HCT116 (cell line): Measurements from ENCODE around the gene SORT1. TPM values are rescaled to one million over a fixed set of nuclear protein-coding genes. Genes with fewer than 3 reads are reported as not detected.

Source experiments
- ATAC-seq: fragments of 200-7000 bp; cut with Tn5 transposase; 2 replicates; pipeline ENCODE4 v1.9.1; 2020; ENCODE audit warnings: mild to moderate bottlenecking, moderate library complexity
- BruUV-seq: library from RNA; stranded (reverse); fragments of 400-500 nt; replicated peaks from 2 replicates; lab custom pipeline; 2021; lab: Mats Ljungman, UMichigan
- CTCF ChIA-PET: fragments of 300-600 bp; sonication (Branson Sonifier 250); formaldehyde crosslinking; loops from one replicate; lab custom pipeline; 2021; ENCODE audit warnings: antibody characterized with exemption; lab: Charles Lee
- POLR2A ChIA-PET: fragments of 300-600, 350-600 bp; sonication (Branson Sonifier 250); formaldehyde crosslinking; loops from one replicate; lab custom pipeline; 2021; ENCODE audit warnings: antibody characterized with exemption; lab: Charles Lee
- RAD21 ChIA-PET, 2 experiments: fragments of 300-600 bp; sonication (Branson Sonifier 250); formaldehyde crosslinking; loops; one replicate each; lab custom pipeline; 2023; ENCODE audit warnings: low total read pairs in 2 of 2; ENCODE audit not compliant: uncharacterized antibody in 2 of 2, unreplicated experiment in 2 of 2, low non-redundant PET in 1 of 2; lab: Charles Lee
- DNase-seq: peaks from one replicate; pipeline ENCODE4 v3.0.0-alpha.2; 2010; ENCODE audit warnings: low read depth, low spot score
- H2AFZ ChIP-seq: fragments of 200-600 bp; shearing (Covaris generic), sonication (generic); 2 replicates; pipeline ENCODE4 v1.6.1; 2017; ENCODE audit warnings: low read depth, mixed run types, mixed read lengths, antibody characterized with exemption, low read length; ENCODE audit not compliant: poor library complexity, severe bottlenecking
- H3K27ac ChIP-seq: 2 replicates; pipeline ENCODE4 v1.5.1; 2012; ENCODE audit warnings: low read depth, low read length
- H3K27me3 ChIP-seq: fragments of 200-600 bp; sonication (generic); 2 replicates; pipeline ENCODE4 v1.6.1; 2016; ENCODE audit warnings: mixed run types, low read length, mixed read lengths; ENCODE audit not compliant: insufficient read depth
- H3K36me3 ChIP-seq, 2 experiments: fragments of 200-500 bp in 1 of 2; fragments of 200-600 bp in 1 of 2; sonication (Bioruptor generic) in 1 of 2; sonication (generic) in 1 of 2; 2 replicates each; pipeline versions ENCODE4 v1.5.1 to v1.6.1; 2014 to 2016; ENCODE audit warnings: low read length in 2 of 2, inconsistent platforms in 1 of 2, mixed read lengths in 1 of 2, mixed run types in 1 of 2; ENCODE audit not compliant: insufficient read depth in 2 of 2, control insufficient read depth in 1 of 2
- H3K4me1 ChIP-seq, 2 experiments: fragments of 200-600 bp in 1 of 2; sonication (generic) in 1 of 2; 2 replicates each; pipeline versions ENCODE4 v1.5.1 to v1.6.1; 2012 to 2017; ENCODE audit warnings: low read length in 2 of 2, inconsistent platforms in 1 of 2, mild to moderate bottlenecking in 1 of 2, mixed read lengths in 1 of 2, mixed run types in 1 of 2, moderate library complexity in 1 of 2; ENCODE audit not compliant: insufficient read depth in 2 of 2, control insufficient read depth in 1 of 2
- H3K4me2 ChIP-seq: fragments of 200-600 bp; sonication (generic); 2 replicates; pipeline ENCODE4 v1.6.1; 2017; ENCODE audit warnings: mixed run types, low read length, mixed read lengths
- H3K4me3 ChIP-seq, 2 experiments: fragments of 200-600 bp in 1 of 2; sonication (generic) in 1 of 2; replicated peaks in 1 of 2; 2 replicates each; pipeline ENCODE4 v1.5.1; 2011 to 2016; ENCODE audit warnings: low read length in 2 of 2, control low read depth in 1 of 2, low read depth in 1 of 2, mild to moderate bottlenecking in 1 of 2, mixed read lengths in 1 of 2, mixed run types in 1 of 2
- H3K79me2 ChIP-seq: fragments of 200-600 bp; sonication (generic); 2 replicates; pipeline ENCODE4 v1.6.1; 2017; ENCODE audit warnings: mild to moderate bottlenecking, mixed run types, low read length, moderate library complexity, mixed read lengths; ENCODE audit not compliant: insufficient read depth
- H3K9ac ChIP-seq: fragments of 200-600 bp; sonication (generic); 2 replicates; pipeline ENCODE4 v1.6.1; 2016; ENCODE audit warnings: low read length, mixed read lengths
- H3K9me2 ChIP-seq: fragments of 200-600 bp; sonication (generic), shearing (Covaris generic); 2 replicates; pipeline ENCODE4 v1.6.1; 2017; ENCODE audit warnings: mixed run types, mild to moderate bottlenecking, moderate library complexity; ENCODE audit not compliant: insufficient read depth
- H3K9me3 ChIP-seq, 2 experiments: fragments of 200-500 bp in 1 of 2; fragments of 200-600 bp in 1 of 2; sonication (Bioruptor generic) in 1 of 2; sonication (generic) in 1 of 2; 2 replicates each; pipeline ENCODE4 v1.6.1; 2014 to 2017; ENCODE audit warnings: low read length in 2 of 2, mixed read lengths in 2 of 2, inconsistent platforms in 1 of 2, low read depth in 1 of 2, mild to moderate bottlenecking in 1 of 2, mixed run types in 1 of 2, moderate library complexity in 1 of 2; ENCODE audit not compliant: control insufficient read depth in 1 of 2, insufficient read depth in 1 of 2
- H4K20me1 ChIP-seq: fragments of 200-600 bp; sonication (generic), shearing (Covaris generic); 2 replicates; pipeline ENCODE4 v1.6.1; 2017; ENCODE audit warnings: mixed run types, mild to moderate bottlenecking, moderate library complexity; ENCODE audit not compliant: insufficient read depth
- CBX3 ChIP-seq: IDR thresholded peaks from 2 replicates; pipeline ENCODE4 v1.6.1; 2012; ENCODE audit warnings: low read depth
- EGR1 ChIP-seq: IDR thresholded peaks from 2 replicates; pipeline ENCODE4 v1.6.1; 2012; ENCODE audit warnings: low read depth
- EZH2phosphoT487 ChIP-seq: fragments of 200-600 bp; IDR thresholded peaks from 2 replicates; pipeline ENCODE4 v1.6.1; 2018; ENCODE audit warnings: antibody characterized with exemption, borderline replicate concordance
- FOSL1 ChIP-seq: IDR thresholded peaks from 2 replicates; pipeline ENCODE4 v1.6.1; 2012; ENCODE audit warnings: low read depth
- JUND ChIP-seq: IDR thresholded peaks from 2 replicates; pipeline ENCODE4 v1.6.1; 2012
- POLR2A ChIP-seq: IDR thresholded peaks from 2 replicates; pipeline ENCODE4 v1.7.0; 2011; ENCODE audit warnings: borderline replicate concordance; ENCODE audit not compliant: insufficient read depth, insufficient read length; ENCODE audit errors: extremely low read depth
- POLR2AphosphoS5 ChIP-seq: IDR thresholded peaks from 2 replicates; pipeline ENCODE4 v1.6.1; 2011; ENCODE audit warnings: mild to moderate bottlenecking, low read depth, low read length, moderate library complexity
- RAD21 ChIP-seq: IDR thresholded peaks from 2 replicates; pipeline ENCODE4 v1.6.1; 2012; ENCODE audit warnings: low read depth, mild to moderate bottlenecking
- REST ChIP-seq: IDR thresholded peaks from 2 replicates; pipeline ENCODE4 v1.6.1; 2012; ENCODE audit warnings: low read depth
- SIN3A ChIP-seq: IDR thresholded peaks from 2 replicates; pipeline ENCODE4 v1.6.1; 2012; ENCODE audit warnings: low read depth
- SP1 ChIP-seq: IDR thresholded peaks from 2 replicates; pipeline ENCODE4 v1.6.1; 2012; ENCODE audit warnings: low read depth
- SRF ChIP-seq: IDR thresholded peaks from 2 replicates; pipeline ENCODE4 v1.6.1; 2012; ENCODE audit warnings: low read depth
- TCF7L2 ChIP-seq: IDR thresholded peaks from 2 replicates; pipeline ENCODE4 v1.7.0; 2011; ENCODE audit warnings: borderline replicate concordance, inconsistent platforms; ENCODE audit not compliant: insufficient read depth, insufficient read length; ENCODE audit errors: extremely low read depth
- ZBTB33 ChIP-seq: IDR thresholded peaks from 2 replicates; pipeline ENCODE4 v1.6.1; 2011; ENCODE audit warnings: mild to moderate bottlenecking, low read length, moderate library complexity; ENCODE audit not compliant: insufficient replicate concordance; ENCODE audit errors: extremely low read depth
- ZFX ChIP-seq: fragments of 450-650 bp; IDR thresholded peaks from 2 replicates; pipeline ENCODE4 v1.6.1; 2017
- ZNF274 ChIP-seq: fragments of 200-500 bp; sonication (Bioruptor generic); IDR thresholded peaks from 2 replicates; pipeline ENCODE4 v1.6.1; 2014; ENCODE audit warnings: mild to moderate bottlenecking, low read depth, low read length, inconsistent platforms
- intact Hi-C: fragments of 100-400 bp; cut with micrococcal nuclease; formaldehyde crosslinking; loops from 2 replicates; pipeline ENCODE4 v1.10.0; 2022
- total RNA-seq: library from RNA; stranded (reverse); gene quantifications from one replicate; pipeline ENCODE4 v1.2.1, GENCODE V29; 2021; ENCODE audit not compliant: unreplicated experiment

The SORT1 gene
- total RNA-seq, 1 experiment from 2014 or later = 20.2 TPM

- TF ChIP-seq REST (no peak), SRF (no peak), JUND (no peak), POLR2AphosphoS5 (no peak), ZFX (no peak), ZNF274 (no peak), EGR1 (no peak), SP1 (no peak), POLR2A (no peak), TCF7L2 (no peak)
- TF ChIP-seq, all 23 proteins: peak for 0
Measured at GRCh38 chr1:109370712-109371340, 26.9 kb downstream of the SORT1 start (continued).

GRCh38 chr1:109369167-109369746, 28.5 kb downstream of the SORT1 start:
- intact Hi-C loops = no loop called here
- ATAC-seq = no peak
- Histone ChIP-seq H3K4me3 (no peak overlapping the region), H3K27me3 (no peaks in the 10 kb centered on the region), H3K9me3 (no peaks in the 10 kb centered on the region), H3K79me2 (no peaks in the 10 kb centered on the region), H3K4me1 (peaks cover 0 to 11% of the 10 kb centered on the region in 2 experiments; a peak in 2 of 4 replicates), H3K4me2 (no peak overlapping the region), H4K20me1 (no peaks in the 10 kb centered on the region), H3K27ac (no peak overlapping the region), H3K9ac (no peak overlapping the region), H3K36me3 (no peaks in the 10 kb centered on the region), H2AFZ (no peak overlapping the region), H3K9me2 (no peaks in the 10 kb centered on the region)
- ChIA-PET CTCF (no interaction called here), RAD21 (no interaction called here), POLR2A (no interaction called here)
- no peak for DNase-seq
- BruUV-seq = no TSS peak
- TF ChIP-seq EZH2phosphoT487 (no peak), TCF7L2 (no peak), POLR2A (no peak), SIN3A (no peak), CBX3 (no peak), POLR2AphosphoS5 (no peak), JUND (no peak), REST (no peak), ZBTB33 (no peak), FOSL1 (no peak), RAD21 (no peak), SP1 (no peak)
